HG02798 (cell line): ENCODE data around the gene PLEKHA5.
A peak's percentile ranks its signal among the peaks of the same experiment; 100 is the strongest.

ENCODE experiments used
- ATAC-seq: cut with Tn5 transposase; IDR thresholded peaks from one replicate; pipeline ENCODE4 v1.9.1; 2021; ENCODE audit warnings: mild to moderate bottlenecking; ENCODE audit not compliant: unreplicated experiment, poor library complexity

The PLEKHA5 gene

GRCh38 chr12:19125325-19125724, 4.2 kb upstream of the PLEKHA5 start:
- no peak for ATAC-seq

GRCh38 chr12:19127270-19127669, 2.3 kb upstream of the PLEKHA5 start:
- ATAC-seq, result no peak

- ATAC-seq, result no peak
Observed at GRCh38 chr12:19128485-19128884, 1.0 kb upstream of the PLEKHA5 start.

- no peak for ATAC-seq
Observed at GRCh38 chr12:19129122-19129485, 429 bp upstream of the PLEKHA5 start.

GRCh38 chr12:19130224-19131024, 891 bp downstream of the PLEKHA5 start:
- ATAC-seq, result no peak

GRCh38 chr12:19131025-19131444, 1.5 kb downstream of the PLEKHA5 start:
- ATAC-seq, result no peak

- no peak for ATAC-seq
Observed at GRCh38 chr12:19138551-19138950, 9.0 kb downstream of the PLEKHA5 start.

- ATAC-seq, result no peak
Observed at GRCh38 chr12:19138956-19139355, 9.4 kb downstream of the PLEKHA5 start.

GRCh38 chr12:19139615-19140194, 10.2 kb downstream of the PLEKHA5 start:
- ATAC-seq, result no peak

GRCh38 chr12:19140381-19141236, 11.1 kb downstream of the PLEKHA5 start:
- no peak for ATAC-seq

GRCh38 chr12:19142499-19142898, 13.0 kb downstream of the PLEKHA5 start:
- no peak for ATAC-seq

- ATAC-seq, result no peak
Observed at GRCh38 chr12:19144287-19144686, 14.8 kb downstream of the PLEKHA5 start.

- no peak for ATAC-seq
Observed at GRCh38 chr12:19144985-19145384, 15.5 kb downstream of the PLEKHA5 start.

- ATAC-seq, result peak; percentile 51
Observed at GRCh38 chr12:19148860-19149259, 19.3 kb downstream of the PLEKHA5 start.

GRCh38 chr12:19150273-19150900, 20.9 kb downstream of the PLEKHA5 start:
- ATAC-seq, result no peak

GRCh38 chr12:19151298-19151697, 21.8 kb downstream of the PLEKHA5 start:
- ATAC-seq, result no peak

- no peak for ATAC-seq
Observed at GRCh38 chr12:19153396-19153795, 23.9 kb downstream of the PLEKHA5 start.

GRCh38 chr12:19154686-19155085, 25.2 kb downstream of the PLEKHA5 start:
- no peak for ATAC-seq

GRCh38 chr12:19155981-19156734, 26.6 kb downstream of the PLEKHA5 start:
- ATAC-seq, result no peak

GRCh38 chr12:19158923-19159322, 29.4 kb downstream of the PLEKHA5 start:
- no peak for ATAC-seq
